ENCODE results near the gene BIN2.
"Not testable (repeated sequence)": the region's sequence is repeated elsewhere in the genome, so short reads cannot be mapped to it uniquely, and the experiment has no call there.

- TF ChIP-seq CTCF, POLR2A, POLR2AphosphoS5, EP300 (IDR thresholded peaks at IDR 0.05): not testable (repeated sequence)
Measured at GRCh38 chr12:51294097-51294496, 29.9 kb downstream of the BIN2 start.

Data from stomach (tissue), 4 donors.